Caco-2 (cell line): ENCODE measurements around the gene C2orf42. TPM values are rescaled to one million over a fixed set of nuclear protein-coding genes. Genes with fewer than 3 reads are reported as not detected.
"Not testable (repeated sequence)": the region's sequence is repeated elsewhere in the genome, so short reads cannot be mapped to it uniquely, and the experiment has no call there.

Experiments
- BruUV-seq: library from RNA; stranded (reverse); fragments of 400-500 nt; replicated peaks from 2 replicates; lab custom pipeline; 2021; lab: Mats Ljungman, UMichigan
- CTCF ChIA-PET: fragments of 300-600 bp; sonication (Branson Sonifier 250); formaldehyde crosslinking; loops from one replicate; lab custom pipeline; 2022; ENCODE audit warnings: antibody characterized with exemption; lab: Charles Lee
- POLR2A ChIA-PET: fragments of 300-600 bp; sonication (Branson Sonifier 250); formaldehyde crosslinking; loops from one replicate; lab custom pipeline; 2022; ENCODE audit warnings: antibody characterized with exemption; lab: Charles Lee
- DNase-seq, 2 experiments: peaks; one replicate each; pipeline versions ENCODE4 v3.0.0 to v3.0.0-alpha.2; 2020 to 2022
- H3K27me3 ChIP-seq: replicated peaks from 2 replicates; pipeline ENCODE4 v1.6.0; 2011; ENCODE audit warnings: low read length; ENCODE audit not compliant: control insufficient read depth, insufficient read depth
- H3K36me3 ChIP-seq: 2 replicates; pipeline ENCODE4 v1.5.1; 2011; ENCODE audit warnings: low read length; ENCODE audit not compliant: control insufficient read depth, insufficient read depth
- H3K4me1 ChIP-seq: fragments of 250-450 bp; sonication (Bioruptor Pico); 2 replicates; pipeline ENCODE4 v1.5.1; 2020; ENCODE audit warnings: mild to moderate bottlenecking
- H3K4me3 ChIP-seq: 2 replicates; pipeline ENCODE4 v1.5.1; 2011; ENCODE audit warnings: low read depth, mild to moderate bottlenecking, control low read depth, low read length
- H3K9me3 ChIP-seq: fragments of 250-450 bp; sonication (Bioruptor Pico); 2 replicates; pipeline ENCODE4 v1.5.1; 2020; ENCODE audit warnings: mild to moderate bottlenecking, moderate library complexity
- H3K27ac Mint-ChIP-seq: one replicate; pipeline ENCODE4 v1.8.0; 2022; ENCODE audit warnings: mixed read lengths; ENCODE audit not compliant: unreplicated experiment
- H3K27me3 Mint-ChIP-seq: one replicate; pipeline ENCODE4 v1.8.0; 2022; ENCODE audit warnings: mixed read lengths; ENCODE audit not compliant: insufficient read depth, unreplicated experiment
- H3K36me3 Mint-ChIP-seq: one replicate; pipeline ENCODE4 v1.8.0; 2022; ENCODE audit warnings: mild to moderate bottlenecking, mixed read lengths; ENCODE audit not compliant: insufficient read depth, unreplicated experiment
- H3K4me1 Mint-ChIP-seq: one replicate; pipeline ENCODE4 v1.8.0; 2022; ENCODE audit warnings: low read depth, mixed read lengths; ENCODE audit not compliant: unreplicated experiment
- H3K4me3 Mint-ChIP-seq: one replicate; pipeline ENCODE4 v1.8.0; 2022; ENCODE audit warnings: mild to moderate bottlenecking, moderate library complexity, mixed read lengths; ENCODE audit not compliant: unreplicated experiment
- H3K9me3 Mint-ChIP-seq: one replicate; pipeline ENCODE4 v1.8.0; 2022; ENCODE audit warnings: mixed read lengths; ENCODE audit not compliant: unreplicated experiment
- CTCF ChIP-seq, 2 experiments: fragments of 200-600 bp in 1 of 2; IDR thresholded peaks; 1 replicate in 1 of 2; 2 replicates in 1 of 2; pipeline versions ENCODE4 v1.5.1 to v1.8.0; 2011 to 2022; ENCODE audit warnings: antibody characterized with exemption in 1 of 2, control low read depth in 1 of 2, inconsistent platforms in 1 of 2, low read depth in 1 of 2, low read length in 1 of 2, mild to moderate bottlenecking in 1 of 2, moderate library complexity in 1 of 2; ENCODE audit not compliant: insufficient read depth in 1 of 2, severe bottlenecking in 1 of 2, unreplicated experiment in 1 of 2
- intact Hi-C: fragments of 100-400 bp; cut with micrococcal nuclease; formaldehyde crosslinking; loops from one replicate; pipeline ENCODE4 v1.10.0; 2022; ENCODE audit not compliant: unreplicated experiment
- total RNA-seq: library from RNA; stranded (reverse); gene quantifications from 2 replicates; pipeline ENCODE4 v1.2.3, GENCODE V29; 2022

Gene C2orf42
- total RNA-seq, 1 experiment from 2014 or later: 14.8 TPM

DNA sequence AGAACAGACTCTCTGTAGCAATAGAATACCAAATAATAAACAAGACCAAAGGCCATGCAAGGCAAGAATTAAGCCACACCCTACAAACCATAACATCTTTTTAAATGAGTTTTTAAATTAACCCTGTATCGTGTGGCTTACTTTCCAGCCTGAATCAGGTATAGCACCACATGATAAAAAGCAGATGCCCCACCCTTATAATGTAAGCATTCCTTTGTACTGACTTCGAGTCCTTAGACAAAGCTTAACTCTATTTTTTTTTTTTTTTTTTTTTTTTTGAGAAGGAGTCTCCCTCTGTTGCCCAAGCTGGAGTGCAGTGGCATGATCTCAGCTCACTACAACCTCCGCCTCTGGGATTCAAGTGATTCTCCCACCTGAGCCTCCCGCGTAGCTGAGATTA, 1.7 kb upstream of the C2orf42 start:
- H3K27me3 Mint-ChIP-seq: no peaks in the 10 kb centered on the region
- Histone ChIP-seq H3K27me3 (no peaks in the 10 kb centered on the region), H3K4me3 (no peak overlapping the region), H3K9me3 (no peaks in the 10 kb centered on the region), H3K4me1 (0 out of 2 replicates have a peak, but pooled peaks cover 6% of the 10 kb centered on the region), H3K36me3 (no peaks in the 10 kb centered on the region)
- intact Hi-C loops: no loop called here
- H3K27ac Mint-ChIP-seq: no peak overlapping the region
- peaks cover 16% of the 10 kb centered on the region for H3K36me3 Mint-ChIP-seq
- TF ChIP-seq CTCF (IDR thresholded peaks at IDR 0.05; ENCODE audit: insufficient read depth in 1 of 2, low read depth in 1 of 2, low read length in 1 of 2, severe bottlenecking in 1 of 2, unreplicated experiment in 1 of 2): no peak
- no TSS peak for BruUV-seq
- peaks cover 10% of the 10 kb centered on the region for H3K4me1 Mint-ChIP-seq
- H3K9me3 Mint-ChIP-seq: no peaks in the 10 kb centered on the region
- CTCF ChIA-PET: no interaction called here
- H3K4me3 Mint-ChIP-seq: no peak overlapping the region
- DNase-seq: no peak
- POLR2A ChIA-PET: interaction anchor here (0.6 to 0.7 kb wide), 5 partner anchors 10 to 163 kb away, joined by 3 to 6 read pairs (median 4); partner anchors contain the start of genes SNRPG and TIA1

DNA sequence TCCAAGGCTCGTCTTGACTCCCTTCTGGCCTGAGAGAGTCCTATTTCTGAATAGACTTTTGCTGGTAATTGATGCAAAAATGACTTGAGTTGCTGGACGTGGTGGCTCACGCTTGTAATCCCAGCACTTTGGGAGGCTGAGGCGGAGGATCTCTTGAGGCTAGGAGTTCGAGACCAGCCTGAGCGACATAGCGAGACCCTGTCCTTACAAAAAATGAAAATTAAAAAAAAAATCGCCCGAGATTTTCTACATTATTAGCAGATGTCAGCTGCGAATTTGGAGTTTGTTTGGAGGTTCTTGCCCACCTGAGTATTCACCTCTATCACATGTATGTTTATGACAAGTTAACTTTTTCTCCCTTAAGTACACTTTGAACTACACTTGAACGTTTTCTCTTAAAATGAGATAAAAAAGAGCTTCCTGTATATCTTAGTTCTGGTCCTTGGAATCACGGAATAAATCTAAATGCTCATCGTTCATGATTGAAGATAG, 471 bp upstream of the C2orf42 start:
- H3K4me1 ChIP-seq: 0 out of 2 replicates have a peak, but pooled peaks cover 6% of the 10 kb centered on the region
- H3K9me3 Mint-ChIP-seq: no peaks in the 10 kb centered on the region
- no peak for DNase-seq
- peaks cover 10% of the 10 kb centered on the region for H3K4me1 Mint-ChIP-seq
- H3K36me3 Mint-ChIP-seq: peaks cover 16% of the 10 kb centered on the region
- POLR2A ChIA-PET: interaction anchor here (0.6 to 1.8 kb wide), 14 partner anchors 9 to 939 kb away, joined by 3 to 24 read pairs (median 5); partner anchors contain the start of genes MCEE, MXD1, PCYOX1 and SNRPG
- CTCF ChIA-PET: interaction anchor here (0.6 to 1.1 kb wide), 5 partner anchors 8 to 277 kb away, joined by 3 to 9 read pairs (median 3); partner anchors contain the start of genes MXD1 and SNRPG
- peak overlapping the region; percentile 97 for H3K27ac Mint-ChIP-seq
- H3K36me3 ChIP-seq: no peaks in the 10 kb centered on the region
- no TSS peak for BruUV-seq
- no peaks in the 10 kb centered on the region for H3K9me3 ChIP-seq
- no peak for TF ChIP-seq CTCF (IDR thresholded peaks at IDR 0.05; ENCODE audit: insufficient read depth in 1 of 2, low read depth in 1 of 2, low read length in 1 of 2, severe bottlenecking in 1 of 2, unreplicated experiment in 1 of 2)
- no peaks in the 10 kb centered on the region for H3K27me3 ChIP-seq
- no peak overlapping the region for H3K4me3 ChIP-seq
- peak overlapping the region; percentile 90 for H3K4me3 Mint-ChIP-seq
- intact Hi-C loops: loop anchor here (2.0 kb wide), 3 partner anchors 48 to 104 kb away; partner anchors contain the start of genes PCBP1 and TIA1
- no peaks in the 10 kb centered on the region for H3K27me3 Mint-ChIP-seq

- H3K4me1 Mint-ChIP-seq: peaks cover 10% of the 10 kb centered on the region
- no peaks in the 10 kb centered on the region; the same call in 1 of the 2 replicates for H3K36me3 ChIP-seq
- H3K4me3 Mint-ChIP-seq: no peak overlapping the region
- H3K27ac Mint-ChIP-seq: no peak overlapping the region
- peaks cover 16% of the 10 kb centered on the region for H3K36me3 Mint-ChIP-seq
- H3K27me3 ChIP-seq: no peaks in the 10 kb centered on the region
- no TSS peak for BruUV-seq
- no peaks in the 10 kb centered on the region for H3K9me3 Mint-ChIP-seq
- POLR2A ChIA-PET: interaction anchor here (1.2 kb wide), 1 partner anchor 274 kb away, joined by 10 read pairs; the partner anchor contains the start of gene MXD1
- H3K4me3 ChIP-seq: no peak overlapping the region
- DNase-seq: no peak
- CTCF ChIA-PET: no interaction called here
- no peaks in the 10 kb centered on the region for H3K9me3 ChIP-seq
- H3K27me3 Mint-ChIP-seq: no peaks in the 10 kb centered on the region
- 0 out of 2 replicates have a peak, but pooled peaks cover 6% of the 10 kb centered on the region for H3K4me1 ChIP-seq
- TF ChIP-seq CTCF (IDR thresholded peaks at IDR 0.05; ENCODE audit: insufficient read depth in 1 of 2, low read depth in 1 of 2, low read length in 1 of 2, severe bottlenecking in 1 of 2, unreplicated experiment in 1 of 2): no peak
- intact Hi-C loops: no loop called here
Observed at GRCh38 chr2:70188460-70188859, 2.4 kb downstream of the C2orf42 start.

DNA sequence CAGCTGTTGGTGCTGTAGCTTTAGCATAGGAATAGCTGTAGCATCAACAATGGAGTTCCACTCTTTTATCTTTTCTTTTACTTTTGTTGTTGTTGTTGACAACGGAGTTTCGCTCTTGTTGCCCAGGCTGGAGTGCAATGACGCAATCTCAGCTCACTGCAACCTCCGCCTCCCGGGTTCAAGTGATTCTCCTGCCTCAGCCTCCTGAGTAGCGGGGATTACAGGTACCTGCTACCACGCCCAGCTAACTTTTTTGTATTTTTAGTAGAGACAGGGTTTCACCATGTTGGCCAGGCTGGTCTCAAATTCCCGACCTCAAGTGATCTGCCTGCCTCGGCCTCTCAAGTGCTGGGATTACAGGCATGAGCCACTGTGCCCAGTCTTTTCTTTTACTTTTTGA, 3.6 kb downstream of the C2orf42 start:
- H3K27ac Mint-ChIP-seq, H3K9me3 Mint-ChIP-seq, H3K4me3 ChIP-seq, CTCF ChIA-PET, intact Hi-C loops, H3K4me1 ChIP-seq, H3K4me3 Mint-ChIP-seq, H3K27me3 ChIP-seq, H3K36me3 ChIP-seq, H3K9me3 ChIP-seq, H3K27me3 Mint-ChIP-seq, H3K4me1 Mint-ChIP-seq, BruUV-seq: not testable (repeated sequence)
- POLR2A ChIA-PET: interaction anchor here (0.6 kb wide), 1 partner anchor 19 kb away, joined by 4 read pairs; no protein-coding TSS in a partner anchor
- H3K36me3 Mint-ChIP-seq: peaks cover 22% of the 10 kb centered on the region
- DNase-seq: peak in 1 of 2 experiments; percentile 8
